K562 (cell line): ENCODE measurements around the gene CYP4B1. TPM values are rescaled to one million over a fixed set of nuclear protein-coding genes. Genes with fewer than 3 reads are reported as not detected.

ENCODE experiments used
- ATAC-seq: fragments of 200-7000 bp; cut with Tn5 transposase; 3 replicates; pipeline ENCODE4 v1.9.1; 2020; ENCODE audit warnings: moderate library complexity
- BruUV-seq: library from RNA; stranded (reverse); fragments of 400-500 nt; replicated peaks from 2 replicates; lab custom pipeline; 2021; lab: Mats Ljungman, UMichigan
- CTCF ChIA-PET: fragments of 300-600 bp; formaldehyde crosslinking; extraction: SDS; loops from one replicate; lab custom pipeline; 2021; ENCODE audit warnings: low intra/inter-chr PET ratio; lab: Yijun Ruan, JAX
- POLR2A ChIA-PET: fragments of 300-600, 350-650 bp; sonication (Branson Sonifier 250); formaldehyde crosslinking; extraction: SDS; loops from one replicate; lab custom pipeline; 2021; ENCODE audit warnings: antibody characterized with exemption, inconsistent platforms; lab: Yijun Ruan, JAX
- DNase-seq, 4 experiments: peaks; one replicate each; pipeline versions ENCODE4 v3.0.0 to v3.0.0-alpha.2; 2011 to 2018; ENCODE audit warnings: low spot score in 3 of 4, mixed read lengths in 3 of 4; ENCODE audit errors: extremely low read depth in 1 of 4
- FAIRE-seq: peaks from 2 replicates; lab custom pipeline; 2011; peaks lifted over from hg19 to GRCh38; lab: Jason Lieb, UNC
- H2AFZ ChIP-seq: 2 replicates; pipeline ENCODE4 v1.6.0; 2011; ENCODE audit warnings: low read depth, low read length, control low read depth, inconsistent platforms
- H3K27ac ChIP-seq: fragments of 200-600 bp; 3 replicates; pipeline ENCODE4 v1.8.0; 2011; ENCODE audit warnings: low read depth, mild to moderate bottlenecking, control low read depth, inconsistent platforms, low read length, moderate library complexity, mixed read lengths; ENCODE audit errors: extremely low read depth
- H3K27me3 ChIP-seq, 2 experiments: fragments of 300-600 bp in 1 of 2; 2 replicates in 1 of 2; 3 replicates in 1 of 2; pipeline versions ENCODE4 v1.6.0 to v1.8.0; 2011; ENCODE audit warnings: inconsistent platforms in 2 of 2, low read length in 2 of 2, mild to moderate bottlenecking in 1 of 2, mixed read lengths in 1 of 2, moderate library complexity in 1 of 2; ENCODE audit not compliant: control insufficient read depth in 2 of 2, insufficient read depth in 2 of 2
- H3K36me3 ChIP-seq: fragments of 300-600 bp; 3 replicates; pipeline ENCODE4 v1.8.0; 2011; ENCODE audit warnings: mild to moderate bottlenecking, low read length, inconsistent platforms; ENCODE audit not compliant: control insufficient read depth, insufficient read depth
- H3K4me1 ChIP-seq, 2 experiments: fragments of 200-600 bp in 1 of 2; replicated peaks in 1 of 2; 2 replicates in 1 of 2; 3 replicates in 1 of 2; pipeline versions ENCODE4 v1.5.1 to v1.8.0; 2011; ENCODE audit warnings: inconsistent platforms in 2 of 2, low read length in 2 of 2, mild to moderate bottlenecking in 1 of 2, mixed read lengths in 1 of 2, moderate library complexity in 1 of 2; ENCODE audit not compliant: control insufficient read depth in 2 of 2, insufficient read depth in 2 of 2
- H3K4me2 ChIP-seq: 2 replicates; pipeline ENCODE4 v1.6.1; 2011; ENCODE audit warnings: low read length, control low read depth, inconsistent platforms, mixed read lengths; ENCODE audit not compliant: insufficient read depth
- H3K4me3 ChIP-seq: fragments of 200-600 bp; sonication (generic), shearing (Covaris generic); 2 replicates; pipeline ENCODE4 v1.5.1; 2016; ENCODE audit warnings: control low read depth, inconsistent platforms
- H3K79me2 ChIP-seq: fragments of 200-600 bp; 3 replicates; pipeline ENCODE4 v1.8.0; 2011; ENCODE audit warnings: low read length, inconsistent platforms; ENCODE audit not compliant: control insufficient read depth, insufficient read depth
- H3K9ac ChIP-seq, 2 experiments: 2 replicates each; pipeline versions ENCODE4 v1.6.0 to v1.6.1; 2011; ENCODE audit warnings: low read depth in 2 of 2, low read length in 2 of 2, control low read depth in 1 of 2, inconsistent platforms in 1 of 2, mild to moderate bottlenecking in 1 of 2, mixed read lengths in 1 of 2; ENCODE audit not compliant: insufficient read depth in 1 of 2
- H3K9me1 ChIP-seq: one replicate; pipeline ENCODE4 v1.6.0; 2011; ENCODE audit warnings: inconsistent platforms, mild to moderate bottlenecking, low read length, moderate library complexity; ENCODE audit not compliant: control insufficient read depth, insufficient read depth
- H3K9me3 ChIP-seq: replicated peaks from 2 replicates; pipeline ENCODE4 v1.5.1; 2011; ENCODE audit warnings: low read depth, low read length, inconsistent platforms; ENCODE audit not compliant: control insufficient read depth, insufficient read depth
- H4K20me1 ChIP-seq: replicated peaks from 2 replicates; pipeline ENCODE4 v1.6.1; 2011; ENCODE audit warnings: low read length, inconsistent platforms, mixed read lengths; ENCODE audit not compliant: control insufficient read depth, insufficient read depth
- BDP1 ChIP-seq: IDR thresholded peaks from 3 replicates; pipeline ENCODE4 v1.6.1; 2011; ENCODE audit not compliant: insufficient read length, insufficient read depth
- EGR1 ChIP-seq: fragments of 450-650 bp; conservative IDR thresholded peaks from 2 replicates; pipeline ENCODE4 v1.6.1; 2017; ENCODE audit warnings: mild to moderate bottlenecking
- MYC ChIP-seq, 2 experiments: fragments of 250-450 bp in 1 of 2; sonication (Bioruptor Pico) in 1 of 2; IDR thresholded peaks; 2 replicates each; pipeline versions ENCODE4 v1.5.1 to v1.6.1; 2012 to 2021; ENCODE audit warnings: low read depth in 2 of 2, borderline replicate concordance in 1 of 2, improper control_type of control experiment in 1 of 2, low read length in 1 of 2, mild to moderate bottlenecking in 1 of 2, moderate library complexity in 1 of 2
- NR2F6 ChIP-seq: fragments of 450-650 bp; formaldehyde crosslinking; IDR thresholded peaks from 2 replicates; pipeline ENCODE4 v1.4.0; 2020; ENCODE audit warnings: mild to moderate bottlenecking
- NR4A1 ChIP-seq, 2 experiments: fragments of 250-450 bp in 1 of 2; fragments of 450-650 bp in 1 of 2; sonication (Bioruptor Pico) in 1 of 2; IDR thresholded peaks; 2 replicates each; pipeline versions ENCODE4 v1.4.0 to v1.6.1; 2016 to 2020; ENCODE audit warnings: mild to moderate bottlenecking in 2 of 2, missing compliant biosample characterization in 1 of 2, missing genetic modification characterization in 1 of 2, moderate library complexity in 1 of 2
- POLR2B ChIP-seq: fragments of 450-650 bp; IDR thresholded peaks from 2 replicates; pipeline ENCODE4 v1.6.1; 2018; ENCODE audit warnings: low read depth; ENCODE audit not compliant: partially characterized antibody
- SRSF7 ChIP-seq: fragments of 200-400 bp; formaldehyde crosslinking; optimal IDR thresholded peaks from 2 replicates; pipeline ENCODE3; 2017; ENCODE audit warnings: mild to moderate bottlenecking, low read depth, low read length
- TRIM24 ChIP-seq, 2 experiments: fragments of 450-650 bp; IDR thresholded peaks; 2 replicates each; pipeline ENCODE4 v1.6.1; 2016
- TRIM28 ChIP-seq: fragments of 450-650 bp; IDR thresholded peaks from 2 replicates; pipeline ENCODE4 v1.6.1; 2017
- U2AF2 ChIP-seq: fragments of 200-400 bp; formaldehyde crosslinking; optimal IDR thresholded peaks from 2 replicates; pipeline ENCODE3; 2017; ENCODE audit warnings: low read depth, mild to moderate bottlenecking, low read length
- ZNF175 ChIP-seq: fragments of 200-800 bp; sonication (Bioruptor generic); IDR thresholded peaks from 2 replicates; pipeline ENCODE4 v1.6.1; 2016; ENCODE audit warnings: low read depth, mild to moderate bottlenecking, missing genetic modification characterization, missing compliant biosample characterization
- ZNF184 ChIP-seq: sonication (generic); formaldehyde crosslinking; IDR thresholded peaks from 2 replicates; pipeline ENCODE4 v1.5.0; 2020; ENCODE audit warnings: missing genetic modification reagents
- WGBS: fragments of 100-300 bp; shearing (Covaris generic); methylation state at CpG from one replicate; pipeline ENCODE4 v1.1.6; 2016; ENCODE audit warnings: low coverage, mixed read lengths; ENCODE audit not compliant: insufficient coverage; ENCODE audit errors: missing lambda C conversion rate; 5-methylcytosine and 5-hydroxymethylcytosine counted together
- in situ Hi-C: fragments of 300-500 bp; cut with MboI; formaldehyde crosslinking; loops from 4 replicates; pipeline ENCODE4 v1.15.0; 2018; ENCODE audit warnings: inconsistent platforms, mixed read lengths
- intact Hi-C: fragments of 100-400 bp; cut with micrococcal nuclease; formaldehyde crosslinking; loops from 2 replicates; pipeline ENCODE4 v1.14.2; 2022
- polyA plus RNA-seq, 8 experiments: library from polyadenylated mRNA; depleted of rRNA in 4 of 8; stranded (reverse) in 5 of 8; unstranded in 3 of 8; fragments of >200 nt; fragmentation: Nextera tagmentation in 2 of 8; fragmentation: Illumina TruSeq in 1 of 8; extraction: Ambion mirVana in 2 of 8; extraction: Trizol in 1 of 8; gene quantifications; 2 replicates each; pipeline versions ENCODE4 v1.2.1 to v1.2.3, GENCODE V29; 2011 to 2014; ENCODE audit warnings: inconsistent platforms in 1 of 8, missing spikeins in 1 of 8
- total RNA-seq, 7 experiments: library from RNA; depleted of rRNA in 6 of 7; stranded (reverse); fragments of >200 nt in 6 of 7; fragmentation: Illumina TruSeq in 2 of 7; extraction: Trizol in 2 of 7; gene quantifications; 2 replicates each; pipeline versions ENCODE4 v1.2.1 to v1.2.3, GENCODE V29; 2011 to 2021; ENCODE audit warnings: low replicate concordance in 1 of 7
- TF ChIP-seq, protein P1 (sequence below): fragments of 450-650 bp; IDR thresholded peaks from 2 replicates; pipeline ENCODE4 v1.6.1; 2014; ENCODE audit warnings: low read depth, mild to moderate bottlenecking, moderate library complexity, borderline replicate concordance
- TF ChIP-seq, protein P2 (sequence below): sonication (generic); formaldehyde crosslinking; IDR thresholded peaks from 2 replicates; pipeline ENCODE4 v1.8.0; 2023; ENCODE audit warnings: mild to moderate bottlenecking, missing genetic modification reagents
- TF ChIP-seq, protein P3 (sequence below): fragments of 450-650 bp; conservative IDR thresholded peaks from 2 replicates; pipeline ENCODE4 v1.6.1; 2016; ENCODE audit warnings: missing genetic modification characterization, low read depth, mild to moderate bottlenecking, control low read depth, missing compliant biosample characterization

CYP4B1 gene
- total and polyA plus RNA-seq, 9 of the 15 experiments (the other 6 are each of a cell fraction or from before 2014, with no cell fraction given) = 0.69 TPM; not detected in 8

DNA sequence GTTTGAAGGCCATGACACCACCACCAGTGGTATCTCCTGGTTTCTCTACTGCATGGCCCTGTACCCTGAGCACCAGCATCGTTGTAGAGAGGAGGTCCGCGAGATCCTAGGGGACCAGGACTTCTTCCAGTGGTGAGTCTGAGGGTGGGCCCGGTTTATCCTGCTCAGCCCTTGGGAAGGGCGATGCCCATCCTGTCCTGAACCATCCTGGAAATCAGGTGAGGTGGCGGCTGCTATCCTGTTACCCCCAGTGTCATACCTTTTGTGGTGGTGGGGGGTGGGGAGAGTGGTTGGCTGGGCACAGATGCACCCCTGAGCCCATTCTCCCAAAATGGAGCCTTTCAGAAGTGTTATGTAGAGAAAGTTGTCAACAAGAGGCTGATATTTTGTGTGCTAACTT is 16.3 kb downstream of the CYP4B1 start (continued):
- no peak for TF ChIP-seq ZNF184 (CRISPR knock-in tag)

DNA sequence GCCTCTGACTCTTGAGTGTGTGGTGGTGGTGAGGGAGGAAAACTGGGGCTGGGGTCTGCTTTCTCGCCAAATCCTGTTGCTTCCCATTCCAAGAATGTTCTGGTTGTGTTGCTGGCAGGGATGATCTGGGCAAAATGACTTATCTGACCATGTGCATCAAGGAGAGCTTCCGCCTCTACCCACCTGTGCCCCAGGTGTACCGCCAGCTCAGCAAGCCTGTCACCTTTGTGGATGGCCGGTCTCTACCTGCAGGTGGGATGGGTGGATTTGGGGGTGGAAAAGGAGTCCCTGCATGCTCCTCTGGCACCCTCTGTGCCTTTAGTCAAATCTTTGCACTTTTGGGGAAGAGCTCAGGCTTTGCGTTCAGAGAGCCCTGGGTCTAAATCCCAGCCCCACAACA is 18.1 kb downstream of the CYP4B1 start:
- FAIRE-seq (no peak), DNase-seq (no peak), ATAC-seq (no peak)
- H3K4me1 ChIP-seq = no peaks in the 10 kb centered on the region
- 0% methylated on average over 5 of the region's 5 CpGs for WGBS
- CTCF ChIA-PET = no interaction called here
- H3K79me2 ChIP-seq = no peaks in the 10 kb centered on the region
- H4K20me1 ChIP-seq = peaks cover 6% of the 10 kb centered on the region; the same call in 1 of the 2 replicates
- in situ Hi-C loops = no loop called here
- POLR2A ChIA-PET = interaction anchor here (0.7 kb wide), 1 partner anchor 14 kb away, joined by 3 read pairs; no protein-coding TSS in a partner anchor
- intact Hi-C loops = no loop called here
- no peak overlapping the region for H2AFZ ChIP-seq
- H3K27me3 ChIP-seq = peaks cover 2 to 22% of the 10 kb centered on the region in 2 experiments; a peak in 4 of 5 replicates
- H3K27ac ChIP-seq = no peak overlapping the region
- H3K4me3 ChIP-seq = no peak overlapping the region
- no TSS peak for BruUV-seq
- H3K9me3 ChIP-seq = no peaks in the 10 kb centered on the region
- no peak overlapping the region for H3K9ac ChIP-seq
- no peaks in the 10 kb centered on the region for H3K9me1 ChIP-seq
- TF ChIP-seq BDP1 (no peak), NR4A1 (CRISPR knock-in tag; IDR thresholded peaks at IDR 0.05) (no peak), NR4A1 (tag; IDR thresholded peaks at IDR 0.05) (no peak), U2AF2 (no peak), TRIM28 (no peak), TRIM24 (IDR thresholded peaks at IDR 0.05) (no peak), MYC (IDR thresholded peaks at IDR 0.05; ENCODE audit: low read depth, low read length) (no peak), MYC (CRISPR knock-in tag; IDR thresholded peaks at IDR 0.05; ENCODE audit: borderline replicate concordance, low read depth) (no peak), SRSF7 (no peak), ZNF175 (CRISPR knock-in tag) (no peak), EGR1 (no peak), POLR2B (no peak), NR2F6 (CRISPR knock-in tag) (no peak)
- TF ChIP-seq, protein P1, sequence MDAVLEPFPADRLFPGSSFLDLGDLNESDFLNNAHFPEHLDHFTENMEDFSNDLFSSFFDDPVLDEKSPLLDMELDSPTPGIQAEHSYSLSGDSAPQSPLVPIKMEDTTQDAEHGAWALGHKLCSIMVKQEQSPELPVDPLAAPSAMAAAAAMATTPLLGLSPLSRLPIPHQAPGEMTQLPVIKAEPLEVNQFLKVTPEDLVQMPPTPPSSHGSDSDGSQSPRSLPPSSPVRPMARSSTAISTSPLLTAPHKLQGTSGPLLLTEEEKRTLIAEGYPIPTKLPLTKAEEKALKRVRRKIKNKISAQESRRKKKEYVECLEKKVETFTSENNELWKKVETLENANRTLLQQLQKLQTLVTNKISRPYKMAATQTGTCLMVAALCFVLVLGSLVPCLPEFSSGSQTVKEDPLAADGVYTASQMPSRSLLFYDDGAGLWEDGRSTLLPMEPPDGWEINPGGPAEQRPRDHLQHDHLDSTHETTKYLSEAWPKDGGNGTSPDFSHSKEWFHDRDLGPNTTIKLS = no peak
- TF ChIP-seq, protein P2, sequence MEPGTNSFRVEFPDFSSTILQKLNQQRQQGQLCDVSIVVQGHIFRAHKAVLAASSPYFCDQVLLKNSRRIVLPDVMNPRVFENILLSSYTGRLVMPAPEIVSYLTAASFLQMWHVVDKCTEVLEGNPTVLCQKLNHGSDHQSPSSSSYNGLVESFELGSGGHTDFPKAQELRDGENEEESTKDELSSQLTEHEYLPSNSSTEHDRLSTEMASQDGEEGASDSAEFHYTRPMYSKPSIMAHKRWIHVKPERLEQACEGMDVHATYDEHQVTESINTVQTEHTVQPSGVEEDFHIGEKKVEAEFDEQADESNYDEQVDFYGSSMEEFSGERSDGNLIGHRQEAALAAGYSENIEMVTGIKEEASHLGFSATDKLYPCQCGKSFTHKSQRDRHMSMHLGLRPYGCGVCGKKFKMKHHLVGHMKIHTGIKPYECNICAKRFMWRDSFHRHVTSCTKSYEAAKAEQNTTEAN (CRISPR knock-in tag) = no peak
- TF ChIP-seq, protein P3, sequence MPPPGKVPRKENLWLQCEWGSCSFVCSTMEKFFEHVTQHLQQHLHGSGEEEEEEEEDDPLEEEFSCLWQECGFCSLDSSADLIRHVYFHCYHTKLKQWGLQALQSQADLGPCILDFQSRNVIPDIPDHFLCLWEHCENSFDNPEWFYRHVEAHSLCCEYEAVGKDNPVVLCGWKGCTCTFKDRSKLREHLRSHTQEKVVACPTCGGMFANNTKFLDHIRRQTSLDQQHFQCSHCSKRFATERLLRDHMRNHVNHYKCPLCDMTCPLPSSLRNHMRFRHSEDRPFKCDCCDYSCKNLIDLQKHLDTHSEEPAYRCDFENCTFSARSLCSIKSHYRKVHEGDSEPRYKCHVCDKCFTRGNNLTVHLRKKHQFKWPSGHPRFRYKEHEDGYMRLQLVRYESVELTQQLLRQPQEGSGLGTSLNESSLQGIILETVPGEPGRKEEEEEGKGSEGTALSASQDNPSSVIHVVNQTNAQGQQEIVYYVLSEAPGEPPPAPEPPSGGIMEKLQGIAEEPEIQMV (tag) = no peak
- TF ChIP-seq, all 486 proteins: peak for 0
- Histone ChIP-seq H3K36me3 (no peaks in the 10 kb centered on the region), H3K4me2 (no peak overlapping the region)
